T-helper 1 cell treated with Interleukin-12 subunit alpha and Interleukin-12 subunit beta and Interleukin-4 antibody, amounts not matched to agents 30 μg/mL and 1 μg/mL, for 36 hours (primary cell): ENCODE results near the gene CACNA1F.
A peak's percentile ranks its signal among the peaks of the same experiment; 100 is the strongest.

ENCODE experiments used
- H3K27ac Mint-ChIP-seq: one replicate; pipeline ENCODE4 v1.8.0; 2021; ENCODE audit warnings: mild to moderate bottlenecking, mixed read lengths
- H3K27me3 Mint-ChIP-seq: one replicate; pipeline ENCODE4 v1.8.0; 2021; ENCODE audit warnings: low read depth, mixed read lengths
- H3K36me3 Mint-ChIP-seq: one replicate; pipeline ENCODE4 v1.8.0; 2021; ENCODE audit warnings: low read depth, mixed read lengths
- H3K4me1 Mint-ChIP-seq: one replicate; pipeline ENCODE4 v1.8.0; 2021; ENCODE audit warnings: low read depth, mixed read lengths
- H3K4me3 Mint-ChIP-seq: one replicate; pipeline ENCODE4 v1.8.0; 2021; ENCODE audit warnings: mild to moderate bottlenecking, moderate library complexity, mixed read lengths
- H3K9me3 Mint-ChIP-seq: one replicate; pipeline ENCODE4 v1.8.0; 2021; ENCODE audit warnings: mixed read lengths

Gene CACNA1F

GRCh38 chrX:49155900-49156837 is 77.0 kb downstream of the CACNA1F start:
- peak overlapping the region; percentile 92 for H3K27ac Mint-ChIP-seq
- H3K36me3 Mint-ChIP-seq, result no peaks in the 10 kb centered on the region
- no peaks in the 10 kb centered on the region for H3K27me3 Mint-ChIP-seq
- peaks cover 14% of the 10 kb centered on the region for H3K4me1 Mint-ChIP-seq
- H3K9me3 Mint-ChIP-seq, result no peaks in the 10 kb centered on the region
- peak overlapping the region; percentile 92 for H3K4me3 Mint-ChIP-seq

DNA sequence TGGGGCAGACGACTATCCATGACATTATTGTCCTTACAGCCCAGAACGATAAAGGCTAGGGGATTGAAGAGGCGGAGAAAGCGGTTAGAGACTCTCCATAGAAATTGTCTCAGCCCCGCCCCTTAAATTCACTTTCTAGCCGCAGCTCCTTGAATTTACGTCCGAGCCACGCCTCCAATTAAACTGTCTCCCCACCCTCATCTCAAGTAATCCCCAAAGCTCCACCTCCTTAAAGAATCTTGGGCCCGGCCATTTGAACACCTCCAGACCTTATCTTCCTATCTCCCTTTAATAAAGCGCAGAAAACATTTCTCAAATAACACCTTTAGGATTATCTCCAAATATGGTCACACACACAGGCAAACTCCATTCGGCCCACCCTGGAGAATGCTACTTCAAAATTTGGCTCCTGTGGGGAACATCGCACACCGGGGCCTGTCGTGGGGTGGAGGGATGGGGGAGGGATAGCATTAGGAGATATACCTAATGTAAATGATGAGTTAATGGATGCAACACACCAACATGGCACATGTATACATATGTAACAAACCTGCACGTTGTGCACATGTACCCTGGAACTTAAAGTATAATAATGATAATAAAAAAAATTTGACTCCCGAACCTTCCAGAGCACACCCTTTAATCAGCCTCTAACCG is 77.8 kb downstream of the CACNA1F start:
- no peaks in the 10 kb centered on the region for H3K36me3 Mint-ChIP-seq
- peaks cover 14% of the 10 kb centered on the region for H3K4me1 Mint-ChIP-seq
- H3K27me3 Mint-ChIP-seq, result no peaks in the 10 kb centered on the region
- no peaks in the 10 kb centered on the region for H3K9me3 Mint-ChIP-seq
- H3K27ac Mint-ChIP-seq, result peak overlapping the region; percentile 92
- peak overlapping the region; percentile 92 for H3K4me3 Mint-ChIP-seq
